HG03159 (cell line): ENCODE results near the gene H2BK1.

Experiments used
- ATAC-seq: cut with Tn5 transposase; IDR thresholded peaks from one replicate; pipeline ENCODE4 v1.9.1; 2021; ENCODE audit warnings: mild to moderate bottlenecking, moderate library complexity; ENCODE audit not compliant: unreplicated experiment

H2BK1 gene

GRCh38 chr7:151205730-151206129 is 4.6 kb downstream of the H2BK1 start:
- no peak for ATAC-seq

- ATAC-seq = no peak
Observed at GRCh38 chr7:151204383-151205032, 5.8 kb downstream of the H2BK1 start.

GRCh38 chr7:151202836-151203235 is 7.5 kb downstream of the H2BK1 start:
- no peak for ATAC-seq

- ATAC-seq = no peak
Observed at GRCh38 chr7:151201751-151202150, 8.5 kb downstream of the H2BK1 start.

GRCh38 chr7:151201344-151201743 is 8.9 kb downstream of the H2BK1 start:
- ATAC-seq = no peak

GRCh38 chr7:151198945-151199848 is 11.1 kb downstream of the H2BK1 start:
- ATAC-seq = no peak

GRCh38 chr7:151197932-151198331 is 12.4 kb downstream of the H2BK1 start:
- ATAC-seq = no peak

GRCh38 chr7:151195616-151196450 is 14.5 kb downstream of the H2BK1 start:
- no peak for ATAC-seq

GRCh38 chr7:151194188-151194587 is 16.1 kb downstream of the H2BK1 start:
- ATAC-seq = no peak

- ATAC-seq = no peak
Observed at GRCh38 chr7:151193203-151193978, 16.9 kb downstream of the H2BK1 start.

GRCh38 chr7:151192002-151192539 is 18.2 kb downstream of the H2BK1 start:
- no peak for ATAC-seq

- no peak for ATAC-seq
Observed at GRCh38 chr7:151191544-151191943, 18.7 kb downstream of the H2BK1 start.

- no peak for ATAC-seq
Observed at GRCh38 chr7:151189038-151189437, 21.2 kb downstream of the H2BK1 start.

- ATAC-seq = no peak
Observed at GRCh38 chr7:151188252-151188542, 22.1 kb downstream of the H2BK1 start.

- ATAC-seq = no peak
Observed at GRCh38 chr7:151187409-151188251, 22.7 kb downstream of the H2BK1 start.

- ATAC-seq = no peak
Observed at GRCh38 chr7:151186640-151187408, 23.5 kb downstream of the H2BK1 start, which contains the start of gene ASB10. Gene ASB10 (minus strand): TSS chr7:151187250. CDS start chr7:151187130, 120 bp downstream.

- no peak for ATAC-seq
Observed at GRCh38 chr7:151185762-151186639, 24.3 kb downstream of the H2BK1 start.

GRCh38 chr7:151181011-151181431 is 29.3 kb downstream of the H2BK1 start:
- no peak for ATAC-seq
